Thymus (tissue), 2 donors: ENCODE results near the gene GTF2A2. TPM values are rescaled to one million over a fixed set of nuclear protein-coding genes. Genes with fewer than 3 reads are reported as not detected.

Source experiments
- polyA plus RNA-seq: library from polyadenylated mRNA; stranded (reverse); fragments of 200-250 nt; gene quantifications from one replicate; pipeline ENCODE4 v1.2.3, GENCODE V29; 2013
- total RNA-seq: library from RNA; stranded (reverse); fragments of 120-200 nt; gene quantifications from one replicate; pipeline ENCODE4 v1.2.4, GENCODE V29; 2013
- donor health status: healthy.

GTF2A2 gene
- total and polyA plus RNA-seq, 2 donors = 90.2 to 150 TPM

Other genes starting within 250 kb of the GTF2A2 start
- gene FAM81A, start 219.3 kb downstream of the GTF2A2 start, total RNA-seq = 0.42 TPM
- gene FAM81A, start 219.3 kb downstream of the GTF2A2 start, polyA plus RNA-seq = 1.2 TPM
- 1.1 TPM for gene GCNT3, start 45.7 kb downstream of the GTF2A2 start, total RNA-seq
- gene GCNT3, start 45.7 kb downstream of the GTF2A2 start, polyA plus RNA-seq = 2.4 TPM
- 63.9 TPM for gene BNIP2, start 31.8 kb upstream of the GTF2A2 start, total RNA-seq
- 66.9 TPM for gene BNIP2, start 31.8 kb upstream of the GTF2A2 start, polyA plus RNA-seq